Amniotic epithelial cell (primary cell): ENCODE measurements around the gene ZNF81.
A peak's percentile ranks its signal among the peaks of the same experiment; 100 is the strongest.
"Not testable (repeated sequence)": the region's sequence is repeated elsewhere in the genome, so short reads cannot be mapped to it uniquely, and the experiment has no call there.

Experiments
- DNase-seq: peaks from one replicate; pipeline ENCODE4 v3.0.0-alpha.2; 2010; ENCODE audit warnings: low read depth

ZNF81 gene

GRCh38 chrX:47936224-47936939, 99.7 kb downstream of the ZNF81 start:
- peak; percentile 10 for DNase-seq

GRCh38 chrX:47936940-47937317, 100.2 kb downstream of the ZNF81 start:
- no peak for DNase-seq

DNA sequence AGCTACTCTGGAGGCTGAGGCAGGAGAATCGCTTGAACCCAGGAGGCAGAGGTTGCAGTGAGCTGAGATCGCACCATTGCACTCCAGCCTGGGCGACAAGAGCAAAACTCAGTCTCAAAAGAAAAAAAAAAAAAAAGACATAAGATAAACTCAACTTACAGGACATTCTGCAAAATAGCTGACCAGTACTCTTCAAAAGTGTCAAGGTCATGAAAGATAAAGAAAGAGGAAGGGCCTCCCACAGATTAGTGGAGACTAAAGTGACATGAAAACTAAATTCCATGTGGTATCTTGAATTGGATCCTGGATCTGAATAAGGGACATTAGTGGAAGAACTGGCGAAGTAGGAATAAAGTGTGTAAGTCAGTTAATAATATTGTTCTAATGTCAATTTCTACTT, 103.7 kb downstream of the ZNF81 start:
- DNase-seq: no peak

- DNase-seq: no peak
Observed at GRCh38 chrX:47941423-47941822, 104.7 kb downstream of the ZNF81 start.

- not testable (repeated sequence) for DNase-seq
Observed at GRCh38 chrX:47955295-47955694, 118.6 kb downstream of the ZNF81 start.

GRCh38 chrX:47956016-47956415, 119.3 kb downstream of the ZNF81 start:
- DNase-seq: no peak

- not testable (repeated sequence) for DNase-seq
Observed at GRCh38 chrX:47958206-47958605, 121.5 kb downstream of the ZNF81 start.

- DNase-seq: peak; percentile 18
Observed at GRCh38 chrX:47958761-47959342, 122.2 kb downstream of the ZNF81 start.

DNA sequence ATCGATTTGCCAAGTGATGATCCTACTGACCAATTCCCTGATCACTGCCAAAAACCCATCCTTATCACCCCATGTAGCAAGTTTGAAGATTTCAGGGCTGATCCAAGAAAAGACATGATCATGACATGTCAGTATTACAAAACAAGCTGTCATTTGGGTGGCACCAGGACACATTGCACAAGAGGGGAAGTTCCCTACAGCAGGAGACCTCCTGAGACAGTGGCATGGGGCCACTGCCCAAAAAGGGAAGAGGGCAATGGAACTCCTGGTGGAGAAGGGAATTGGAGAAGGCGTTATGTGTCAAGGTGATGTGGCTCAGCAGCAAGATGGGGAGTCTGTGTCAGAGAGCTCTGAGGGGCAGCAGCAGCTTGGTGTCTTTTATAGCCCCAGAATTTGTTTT, 123.7 kb downstream of the ZNF81 start:
- no peak for DNase-seq

DNA sequence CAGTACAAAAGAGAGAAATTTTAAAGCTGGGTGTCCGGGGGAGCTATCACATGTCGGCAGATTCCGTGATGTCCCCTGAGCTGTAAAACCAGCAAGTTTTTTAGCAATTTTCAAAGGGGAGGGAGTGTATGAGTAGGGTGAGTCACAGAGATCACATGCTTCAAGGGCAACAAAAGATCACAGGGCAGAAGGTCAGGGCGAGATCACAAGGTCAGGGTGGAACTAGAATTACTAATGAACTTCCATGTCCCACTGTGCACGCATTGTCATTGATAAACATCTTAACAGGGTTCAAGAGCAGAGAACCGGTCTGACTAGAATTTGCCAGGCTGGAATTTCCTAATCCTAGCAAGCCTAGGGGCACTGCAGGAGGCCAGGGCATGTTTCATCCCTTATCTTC, 125.1 kb downstream of the ZNF81 start:
- DNase-seq: not testable (repeated sequence)

- DNase-seq: not testable (repeated sequence)
Observed at GRCh38 chrX:47965526-47965925, 128.8 kb downstream of the ZNF81 start.
